HepG2 (cell line): ENCODE results near the gene TSC22D1. TPM values are rescaled to one million over a fixed set of nuclear protein-coding genes. Genes with fewer than 3 reads are reported as not detected.

Experiments used
- CENPT ChIP-seq: sonication (generic); formaldehyde crosslinking; IDR thresholded peaks from 2 replicates; pipeline ENCODE4 v1.8.0; 2022; ENCODE audit warnings: low read depth, mild to moderate bottlenecking, moderate library complexity, missing genetic modification reagents
- FOSL1 ChIP-seq: sonication (generic); formaldehyde crosslinking; IDR thresholded peaks from 2 replicates; pipeline ENCODE4 v1.9.0; 2021; ENCODE audit warnings: missing genetic modification reagents, borderline replicate concordance
- FOXK1 ChIP-seq: sonication (generic); formaldehyde crosslinking; IDR thresholded peaks from 2 replicates; pipeline ENCODE4 v1.4.0; 2020; ENCODE audit warnings: low read depth, missing genetic modification reagents, borderline replicate concordance
- GFI1 ChIP-seq: sonication (generic); formaldehyde crosslinking; IDR thresholded peaks from 2 replicates; pipeline ENCODE4 v1.5.0; 2020; ENCODE audit warnings: missing genetic modification reagents, mild to moderate bottlenecking, borderline replicate concordance
- MED1 ChIP-seq: sonication (generic); formaldehyde crosslinking; IDR thresholded peaks from 2 replicates; pipeline ENCODE4 v1.4.0; 2020; ENCODE audit warnings: missing genetic modification reagents
- NFKBIZ ChIP-seq: IDR thresholded peaks from 2 replicates; pipeline ENCODE4 v1.6.1; 2018; ENCODE audit warnings: missing genetic modification reagents, missing compliant biosample characterization
- REPIN1 ChIP-seq: sonication (generic); formaldehyde crosslinking; IDR thresholded peaks from 2 replicates; pipeline ENCODE4 v1.8.0; 2022; ENCODE audit warnings: missing genetic modification reagents, low read depth, mild to moderate bottlenecking, borderline replicate concordance
- RNF2 ChIP-seq: fragments of 450-650 bp; conservative IDR thresholded peaks from 2 replicates; pipeline ENCODE4 v1.6.1; 2016; ENCODE audit warnings: low read depth
- ZBTB1 ChIP-seq: sonication (generic); formaldehyde crosslinking; IDR thresholded peaks from 2 replicates; pipeline ENCODE4 v1.4.0; 2020; ENCODE audit warnings: missing genetic modification reagents, borderline replicate concordance
- ZBTB20 ChIP-seq: sonication (generic); formaldehyde crosslinking; IDR thresholded peaks from 2 replicates; pipeline ENCODE4 v1.8.1; 2023; ENCODE audit warnings: missing genetic modification reagents, low read depth, mild to moderate bottlenecking, borderline replicate concordance
- ZNF224 ChIP-seq: sonication (generic); formaldehyde crosslinking; IDR thresholded peaks from 2 replicates; pipeline ENCODE4 v1.5.0; 2020; ENCODE audit warnings: mild to moderate bottlenecking, missing genetic modification reagents
- ZNF614 ChIP-seq: IDR thresholded peaks from 2 replicates; pipeline ENCODE4 v1.6.1; 2018; ENCODE audit warnings: missing biosample characterization, missing genetic modification reagents, inconsistent platforms, borderline replicate concordance
- ZNF672 ChIP-seq: sonication (generic); formaldehyde crosslinking; IDR thresholded peaks from 2 replicates; pipeline ENCODE4 v1.8.1; 2022; ENCODE audit warnings: missing genetic modification reagents
- ZNF781 ChIP-seq: sonication (generic); formaldehyde crosslinking; IDR thresholded peaks from 2 replicates; pipeline ENCODE4 v1.5.1; 2020; ENCODE audit warnings: borderline replicate concordance, mild to moderate bottlenecking, missing genetic modification reagents; ENCODE audit errors: not compliant biosample characterization
- ZSCAN20 ChIP-seq: sonication (generic); formaldehyde crosslinking; IDR thresholded peaks from 2 replicates; pipeline ENCODE4 v1.4.0; 2020; ENCODE audit warnings: missing genetic modification reagents, mild to moderate bottlenecking, borderline replicate concordance
- polyA plus RNA-seq, 8 experiments: library from polyadenylated mRNA; depleted of rRNA in 3 of 8; stranded (reverse) in 7 of 8; unstranded in 1 of 8; fragments of >200 nt; fragmentation: Illumina TruSeq in 4 of 8; extraction: Trizol in 4 of 8; gene quantifications; 2 replicates each; pipeline versions ENCODE4 v1.2.1 to v1.2.3, GENCODE V29; 2011 to 2016; ENCODE audit warnings: low read depth in 4 of 8, missing spikeins in 1 of 8, mixed read lengths in 1 of 8; ENCODE audit not compliant: insufficient read depth in 1 of 8
- total RNA-seq, 5 experiments: library from RNA; depleted of rRNA; stranded (reverse); fragments of >200 nt; fragmentation: Illumina TruSeq; extraction: Trizol; gene quantifications; 2 replicates each; pipeline ENCODE4 v1.2.3, GENCODE V29; 2016; ENCODE audit warnings: low read depth in 1 of 5
- TF ChIP-seq, protein P1 (sequence below): sonication (generic); formaldehyde crosslinking; IDR thresholded peaks from 2 replicates; pipeline ENCODE4 v1.5.1; 2020; ENCODE audit warnings: missing genetic modification reagents, mild to moderate bottlenecking, borderline replicate concordance
- TF ChIP-seq, protein P2 (sequence below): sonication (generic); formaldehyde crosslinking; IDR thresholded peaks from 2 replicates; pipeline ENCODE4 v1.9.0; 2021; ENCODE audit warnings: missing genetic modification reagents, borderline replicate concordance
- TF ChIP-seq, protein P3 (sequence below): sonication (generic); formaldehyde crosslinking; conservative IDR thresholded peaks from 2 replicates; pipeline ENCODE4 v1.8.0; 2022; ENCODE audit warnings: missing genetic modification reagents

TSC22D1 gene
- total and polyA plus RNA-seq, 2 of the 13 experiments (the other 11 are each of a cell fraction or from before 2014, with no cell fraction given), result 18.4 to 35.7 TPM

DNA sequence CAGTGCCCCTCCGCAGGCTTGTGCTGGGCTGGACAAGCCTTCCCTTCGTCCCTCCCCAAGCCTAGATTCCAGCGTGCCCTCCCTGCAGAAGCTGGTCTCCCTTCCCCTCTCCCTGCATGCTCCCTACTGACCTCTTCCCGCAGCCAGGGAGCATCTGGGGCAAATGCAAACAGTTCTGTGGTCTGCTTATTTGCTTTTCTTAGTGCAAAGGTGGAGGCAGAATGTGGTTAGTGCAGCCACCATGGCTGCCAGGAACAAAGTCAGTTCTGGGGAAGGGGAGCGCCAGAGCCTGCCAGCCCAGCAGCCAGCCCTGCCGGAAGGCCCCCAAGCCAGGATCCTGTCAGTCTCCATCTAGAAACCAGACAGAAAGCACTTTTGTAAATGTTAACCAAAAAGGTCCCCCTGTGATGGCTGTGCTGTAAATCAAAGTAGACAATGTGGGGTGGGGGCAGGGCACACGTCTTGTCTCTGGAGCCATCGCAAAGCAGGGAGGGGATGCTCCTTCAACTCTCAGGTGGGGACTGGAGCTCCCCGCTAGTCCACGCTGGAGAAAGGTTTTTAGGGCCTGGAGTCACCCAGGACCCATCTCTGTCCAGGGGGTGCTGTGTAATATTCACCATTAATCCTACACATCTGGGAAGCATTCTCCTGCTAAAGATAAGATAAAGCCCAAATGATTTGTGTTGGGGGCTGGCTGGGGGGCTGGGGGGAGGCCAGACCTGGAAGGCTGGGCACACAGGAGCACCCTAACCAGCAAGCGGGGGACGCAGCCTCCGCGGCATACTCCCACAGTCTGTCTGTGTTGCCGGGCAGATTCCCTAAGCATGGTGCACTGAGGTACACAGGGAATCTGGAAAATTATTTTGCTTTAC, 171.6 kb downstream of the TSC22D1 start (continued):
- TF ChIP-seq NFKBIZ (CRISPR knock-in tag) (peak; percentile 58; the same call in 1 of the 2 replicates), FOSL1 (CRISPR knock-in tag) (no peak), ZNF224 (CRISPR knock-in tag) (no peak), ZNF781 (no peak), GFI1 (CRISPR knock-in tag) (peak; percentile 72; the same call in 1 of the 2 replicates), REPIN1 (CRISPR knock-in tag) (peak; percentile 71), ZBTB1 (CRISPR knock-in tag) (no peak), MED1 (CRISPR knock-in tag) (peak; percentile 90), CENPT (no peak), ZNF614 (CRISPR knock-in tag) (peak; percentile 77), RNF2 (no peak; the same call in 1 of the 2 replicates), ZNF672 (no peak), ZSCAN20 (no peak), FOXK1 (CRISPR knock-in tag) (peak; percentile 66; the same call in 1 of the 2 replicates), ZBTB20 (CRISPR knock-in tag) (peak; percentile 74; the same call in 1 of the 2 replicates)
- TF ChIP-seq, protein P1, sequence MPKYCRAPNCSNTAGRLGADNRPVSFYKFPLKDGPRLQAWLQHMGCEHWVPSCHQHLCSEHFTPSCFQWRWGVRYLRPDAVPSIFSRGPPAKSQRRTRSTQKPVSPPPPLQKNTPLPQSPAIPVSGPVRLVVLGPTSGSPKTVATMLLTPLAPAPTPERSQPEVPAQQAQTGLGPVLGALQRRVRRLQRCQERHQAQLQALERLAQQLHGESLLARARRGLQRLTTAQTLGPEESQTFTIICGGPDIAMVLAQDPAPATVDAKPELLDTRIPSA (CRISPR knock-in tag), result no peak
- TF ChIP-seq, protein P2, sequence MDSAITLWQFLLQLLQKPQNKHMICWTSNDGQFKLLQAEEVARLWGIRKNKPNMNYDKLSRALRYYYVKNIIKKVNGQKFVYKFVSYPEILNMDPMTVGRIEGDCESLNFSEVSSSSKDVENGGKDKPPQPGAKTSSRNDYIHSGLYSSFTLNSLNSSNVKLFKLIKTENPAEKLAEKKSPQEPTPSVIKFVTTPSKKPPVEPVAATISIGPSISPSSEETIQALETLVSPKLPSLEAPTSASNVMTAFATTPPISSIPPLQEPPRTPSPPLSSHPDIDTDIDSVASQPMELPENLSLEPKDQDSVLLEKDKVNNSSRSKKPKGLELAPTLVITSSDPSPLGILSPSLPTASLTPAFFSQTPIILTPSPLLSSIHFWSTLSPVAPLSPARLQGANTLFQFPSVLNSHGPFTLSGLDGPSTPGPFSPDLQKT (CRISPR knock-in tag), result no peak
- TF ChIP-seq, protein P3, sequence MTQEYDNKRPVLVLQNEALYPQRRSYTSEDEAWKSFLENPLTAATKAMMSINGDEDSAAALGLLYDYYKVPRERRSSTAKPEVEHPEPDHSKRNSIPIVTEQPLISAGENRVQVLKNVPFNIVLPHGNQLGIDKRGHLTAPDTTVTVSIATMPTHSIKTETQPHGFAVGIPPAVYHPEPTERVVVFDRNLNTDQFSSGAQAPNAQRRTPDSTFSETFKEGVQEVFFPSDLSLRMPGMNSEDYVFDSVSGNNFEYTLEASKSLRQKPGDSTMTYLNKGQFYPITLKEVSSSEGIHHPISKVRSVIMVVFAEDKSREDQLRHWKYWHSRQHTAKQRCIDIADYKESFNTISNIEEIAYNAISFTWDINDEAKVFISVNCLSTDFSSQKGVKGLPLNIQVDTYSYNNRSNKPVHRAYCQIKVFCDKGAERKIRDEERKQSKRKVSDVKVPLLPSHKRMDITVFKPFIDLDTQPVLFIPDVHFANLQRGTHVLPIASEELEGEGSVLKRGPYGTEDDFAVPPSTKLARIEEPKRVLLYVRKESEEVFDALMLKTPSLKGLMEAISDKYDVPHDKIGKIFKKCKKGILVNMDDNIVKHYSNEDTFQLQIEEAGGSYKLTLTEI (CRISPR knock-in tag), result no peak
